OCI-M2 (cell line): ENCODE results near the gene RBM18.

Source experiments
- DNase-seq: peaks from one replicate; lab custom pipeline; 2025; ENCODE audit not compliant: unreplicated experiment; lab: John Stamatoyannopoulos, UW

Gene RBM18

DNA sequence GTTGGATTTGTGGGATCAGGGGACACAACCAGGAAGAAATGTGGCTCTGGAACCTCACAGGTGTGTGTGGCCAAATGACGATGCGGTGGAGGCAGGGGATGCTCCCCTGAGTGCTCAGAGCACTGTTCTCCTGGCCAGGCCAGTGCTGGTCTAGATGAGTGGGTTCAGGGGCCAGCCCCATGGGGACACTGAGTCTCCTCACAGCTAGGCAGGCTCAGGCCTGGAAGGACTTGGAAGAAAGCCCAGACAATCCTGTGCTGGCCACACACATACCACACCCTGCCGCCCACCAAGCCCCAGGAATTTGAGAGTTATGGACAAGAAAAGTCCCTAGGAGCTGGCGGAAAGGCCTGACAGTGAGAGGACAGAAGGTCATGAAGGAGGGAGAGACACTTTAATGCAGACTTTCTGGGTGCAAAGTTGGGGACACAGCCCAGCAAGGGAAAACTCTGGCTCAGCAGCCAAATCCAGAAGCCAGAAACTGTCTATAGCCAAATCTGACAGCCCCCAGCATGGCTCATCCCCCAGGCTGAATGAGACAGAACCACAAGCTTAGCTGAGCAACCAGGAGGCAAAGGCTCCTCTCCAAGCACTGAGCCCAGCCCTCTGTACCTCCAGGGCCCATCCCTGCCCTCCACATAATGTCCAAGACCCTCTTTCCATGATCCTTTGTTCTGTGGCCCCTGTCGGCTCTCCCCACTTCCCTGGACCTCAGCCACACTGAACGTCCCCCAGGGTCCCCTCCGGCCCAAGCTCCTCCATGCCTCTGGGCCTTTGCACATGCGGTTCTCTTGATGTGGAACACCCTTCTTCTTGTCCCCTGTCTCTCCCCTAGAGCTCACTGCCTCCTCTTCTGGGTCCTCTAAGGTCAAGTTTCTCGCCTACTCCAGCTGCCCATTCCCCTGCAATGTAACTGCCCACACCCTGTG is 58.3 kb downstream of the RBM18 start:
- DNase-seq: no peak

- no peak for DNase-seq
Observed at GRCh38 chr9:122205176-122205575, 59.5 kb downstream of the RBM18 start.

DNA sequence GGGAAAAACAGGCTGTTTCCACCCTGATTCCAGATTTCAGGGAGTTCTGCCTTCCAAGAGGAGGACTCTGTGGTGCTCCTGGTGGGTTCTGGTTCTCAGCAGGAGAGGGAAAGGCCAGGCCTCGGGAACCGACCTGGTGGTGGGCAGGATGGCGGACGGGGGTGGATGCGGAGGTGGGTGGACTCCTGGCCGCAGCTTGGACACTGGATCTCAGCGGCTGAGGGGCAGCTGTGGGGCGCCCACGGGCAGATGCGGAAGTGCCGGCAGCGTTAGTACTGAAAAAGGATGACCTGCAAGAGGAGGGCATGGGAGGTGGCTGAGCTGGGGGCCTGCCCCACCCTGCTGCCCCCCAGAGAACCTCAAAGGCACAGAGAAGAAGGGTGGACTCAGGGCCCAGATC is 60.1 kb downstream of the RBM18 start:
- DNase-seq: no peak

DNA sequence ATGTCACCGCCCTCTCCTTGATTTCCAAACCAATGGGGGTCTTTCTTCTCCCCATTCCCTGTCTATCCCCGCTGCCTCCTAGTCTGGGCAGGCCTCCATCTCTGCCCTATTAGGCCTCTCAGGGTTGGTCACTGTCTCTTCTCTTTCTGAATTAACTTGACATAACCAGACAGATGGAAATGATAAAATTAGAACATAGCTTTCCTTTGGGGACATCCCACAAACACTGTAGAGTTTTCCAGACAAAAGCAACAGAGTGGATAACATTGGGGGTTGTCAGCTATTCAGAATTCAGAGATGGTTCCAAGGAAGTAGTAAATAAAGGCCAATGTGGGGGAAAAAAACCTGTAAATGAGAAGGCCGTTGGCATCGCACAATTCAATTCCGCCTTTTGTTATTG is 60.6 kb downstream of the RBM18 start:
- DNase-seq: no peak

- DNase-seq: no peak
Observed at GRCh38 chr9:122202111-122202510, 62.5 kb downstream of the RBM18 start.

DNA sequence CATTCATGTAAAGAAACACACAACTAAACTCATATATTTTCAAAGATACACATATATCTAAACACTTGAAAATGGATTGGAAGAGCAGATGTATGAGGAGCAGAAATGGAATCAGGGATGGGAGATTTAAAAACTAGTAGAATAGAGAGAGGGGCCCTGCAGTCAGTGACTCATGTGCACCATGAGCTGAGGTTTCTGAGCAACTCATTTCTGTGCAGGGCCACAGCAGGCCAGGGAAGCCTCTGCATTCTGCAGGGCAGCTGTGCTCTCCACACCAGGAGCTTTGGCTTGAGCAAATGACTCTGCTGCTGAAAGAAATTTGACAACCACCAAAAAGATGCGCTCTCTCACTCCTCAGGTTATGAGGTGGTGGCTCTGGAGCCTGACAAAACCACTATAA is 63.0 kb downstream of the RBM18 start:
- DNase-seq: no peak

GRCh38 chr9:122200960-122201595 is 63.6 kb downstream of the RBM18 start:
- DNase-seq: no peak

DNA sequence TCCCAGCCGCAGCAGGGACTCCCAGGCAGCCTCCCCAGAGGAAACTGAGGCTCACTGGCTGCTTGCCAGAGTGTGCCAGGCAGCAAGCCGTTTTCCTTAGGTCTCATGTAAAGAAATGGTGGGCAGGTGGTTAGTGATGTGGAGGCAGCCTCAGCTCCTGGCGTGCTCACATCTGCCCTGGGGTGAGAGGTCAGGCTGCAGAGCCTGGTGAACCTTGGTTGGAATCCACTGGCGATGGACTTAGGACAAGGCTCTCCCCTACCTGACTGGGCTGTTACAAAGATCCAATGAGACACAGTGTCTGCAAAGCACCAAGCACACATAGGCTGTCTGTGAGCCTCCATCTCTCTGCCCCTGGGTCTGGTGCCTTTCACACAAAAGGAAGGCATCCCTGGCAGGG is 66.8 kb downstream of the RBM18 start:
- no peak for DNase-seq

DNA sequence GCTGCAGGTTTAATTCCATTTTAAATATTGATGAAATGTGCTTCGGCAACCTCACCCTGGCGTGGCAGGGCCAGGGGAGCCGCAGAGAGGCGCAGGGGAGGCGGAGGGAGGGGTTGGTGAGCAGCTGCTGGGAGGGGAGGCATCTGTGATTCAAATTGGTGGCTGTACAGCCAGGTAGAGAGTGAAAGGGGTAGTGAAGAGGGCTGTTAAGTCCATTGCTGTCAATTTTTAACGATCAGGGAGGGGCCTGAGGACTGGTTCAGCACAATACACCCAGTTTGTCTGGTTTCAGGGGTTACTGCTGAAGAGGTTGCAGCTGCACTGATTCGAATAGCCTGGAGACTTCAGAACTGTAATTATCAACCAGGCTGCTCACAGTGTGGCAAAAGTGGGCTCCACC is 67.2 kb downstream of the RBM18 start:
- DNase-seq: no peak

GRCh38 chr9:122195875-122196274 is 68.8 kb downstream of the RBM18 start:
- no peak for DNase-seq

GRCh38 chr9:122193651-122194050 is 71.0 kb downstream of the RBM18 start:
- no peak for DNase-seq

GRCh38 chr9:122192914-122193525 is 71.6 kb downstream of the RBM18 start:
- DNase-seq: no peak

GRCh38 chr9:122192261-122192875 is 72.3 kb downstream of the RBM18 start:
- no peak for DNase-seq

GRCh38 chr9:122191584-122191983 is 73.1 kb downstream of the RBM18 start:
- DNase-seq: no peak

DNA sequence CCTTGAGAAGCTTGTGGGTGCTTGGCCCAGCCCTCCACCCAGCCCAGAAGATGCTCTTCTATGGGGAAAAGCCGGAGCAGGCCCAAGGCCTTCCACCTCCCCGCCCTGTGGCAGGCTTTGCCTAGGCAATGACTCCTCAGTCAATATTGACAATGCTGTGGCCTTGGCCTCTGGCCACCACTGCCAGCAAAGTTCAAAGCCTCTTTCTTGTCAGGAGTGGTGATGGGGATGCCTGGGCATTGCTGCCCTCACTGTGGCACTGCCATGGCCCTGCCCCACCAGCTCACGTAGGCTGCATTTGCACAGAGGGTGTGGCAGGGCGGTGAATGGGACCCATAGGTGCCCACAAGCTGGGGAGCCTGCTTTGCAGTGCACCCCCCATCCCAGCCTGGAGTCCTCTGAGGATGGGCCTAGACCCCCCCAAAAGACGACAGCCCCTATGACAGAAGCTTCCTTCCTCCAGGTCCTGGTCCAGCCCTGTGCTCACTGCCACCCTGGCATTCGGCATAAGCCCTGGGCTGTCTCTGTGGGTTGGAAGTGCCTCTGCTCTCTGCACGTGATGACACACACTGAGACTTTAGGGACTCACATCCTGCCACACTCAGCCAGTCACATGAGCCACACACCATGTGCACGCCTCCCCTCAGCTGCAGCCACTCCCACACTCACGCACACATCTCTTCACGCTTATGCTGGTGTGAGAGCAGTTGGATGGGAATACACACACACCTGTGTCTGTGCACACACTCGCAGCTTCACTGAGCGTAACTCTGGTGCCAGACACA is 73.9 kb downstream of the RBM18 start:
- DNase-seq: no peak

DNA sequence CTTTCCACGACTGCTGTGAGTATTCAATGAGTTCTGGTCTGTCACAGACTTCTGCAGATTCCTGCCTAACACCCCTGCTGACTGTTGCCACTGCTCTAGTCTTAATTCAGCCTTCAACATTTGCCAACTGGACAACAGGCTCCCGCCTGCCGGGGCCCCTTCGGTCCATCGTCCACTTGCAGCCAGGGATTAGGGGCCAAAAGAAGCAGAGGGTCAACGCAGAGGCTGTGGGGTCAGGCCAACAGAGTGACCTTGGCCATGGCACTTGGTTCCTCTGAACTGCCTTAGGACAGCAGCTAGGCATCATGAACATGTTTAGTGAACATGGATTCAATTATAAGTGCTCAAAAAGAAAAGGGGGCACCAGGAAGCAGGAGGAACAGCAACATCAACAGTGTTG is 76.3 kb downstream of the RBM18 start:
- DNase-seq: no peak
